K562 (cell line): ENCODE results near the gene SPTLC1. TPM values are rescaled to one million over a fixed set of nuclear protein-coding genes. Genes with fewer than 3 reads are reported as not detected.

ENCODE experiments used
- ATAC-seq: fragments of 200-7000 bp; cut with Tn5 transposase; 3 replicates; pipeline ENCODE4 v1.9.1; 2020; ENCODE audit warnings: moderate library complexity
- BruUV-seq: library from RNA; stranded (reverse); fragments of 400-500 nt; replicated peaks from 2 replicates; lab custom pipeline; 2021; lab: Mats Ljungman, UMichigan
- CTCF ChIA-PET: fragments of 300-600 bp; formaldehyde crosslinking; extraction: SDS; loops from one replicate; lab custom pipeline; 2021; ENCODE audit warnings: low intra/inter-chr PET ratio; lab: Yijun Ruan, JAX
- POLR2A ChIA-PET: fragments of 300-600, 350-650 bp; sonication (Branson Sonifier 250); formaldehyde crosslinking; extraction: SDS; loops from one replicate; lab custom pipeline; 2021; ENCODE audit warnings: antibody characterized with exemption, inconsistent platforms; lab: Yijun Ruan, JAX
- DNase-seq, 4 experiments: peaks; one replicate each; pipeline versions ENCODE4 v3.0.0 to v3.0.0-alpha.2; 2011 to 2018; ENCODE audit warnings: low spot score in 3 of 4, mixed read lengths in 3 of 4; ENCODE audit errors: extremely low read depth in 1 of 4
- FAIRE-seq: peaks from 2 replicates; lab custom pipeline; 2011; peaks lifted over from hg19 to GRCh38; lab: Jason Lieb, UNC
- H2AFZ ChIP-seq: 2 replicates; pipeline ENCODE4 v1.6.0; 2011; ENCODE audit warnings: low read depth, low read length, control low read depth, inconsistent platforms
- H3K27ac ChIP-seq: fragments of 200-600 bp; 3 replicates; pipeline ENCODE4 v1.8.0; 2011; ENCODE audit warnings: low read depth, mild to moderate bottlenecking, control low read depth, inconsistent platforms, low read length, moderate library complexity, mixed read lengths; ENCODE audit errors: extremely low read depth
- H3K27me3 ChIP-seq, 2 experiments: fragments of 300-600 bp in 1 of 2; 2 replicates in 1 of 2; 3 replicates in 1 of 2; pipeline versions ENCODE4 v1.6.0 to v1.8.0; 2011; ENCODE audit warnings: inconsistent platforms in 2 of 2, low read length in 2 of 2, mild to moderate bottlenecking in 1 of 2, mixed read lengths in 1 of 2, moderate library complexity in 1 of 2; ENCODE audit not compliant: control insufficient read depth in 2 of 2, insufficient read depth in 2 of 2
- H3K36me3 ChIP-seq: fragments of 300-600 bp; 3 replicates; pipeline ENCODE4 v1.8.0; 2011; ENCODE audit warnings: mild to moderate bottlenecking, low read length, inconsistent platforms; ENCODE audit not compliant: control insufficient read depth, insufficient read depth
- H3K4me1 ChIP-seq, 2 experiments: fragments of 200-600 bp in 1 of 2; replicated peaks in 1 of 2; 2 replicates in 1 of 2; 3 replicates in 1 of 2; pipeline versions ENCODE4 v1.5.1 to v1.8.0; 2011; ENCODE audit warnings: inconsistent platforms in 2 of 2, low read length in 2 of 2, mild to moderate bottlenecking in 1 of 2, mixed read lengths in 1 of 2, moderate library complexity in 1 of 2; ENCODE audit not compliant: control insufficient read depth in 2 of 2, insufficient read depth in 2 of 2
- H3K4me2 ChIP-seq: 2 replicates; pipeline ENCODE4 v1.6.1; 2011; ENCODE audit warnings: low read length, control low read depth, inconsistent platforms, mixed read lengths; ENCODE audit not compliant: insufficient read depth
- H3K4me3 ChIP-seq: fragments of 200-600 bp; sonication (generic), shearing (Covaris generic); 2 replicates; pipeline ENCODE4 v1.5.1; 2016; ENCODE audit warnings: control low read depth, inconsistent platforms
- H3K79me2 ChIP-seq: fragments of 200-600 bp; 3 replicates; pipeline ENCODE4 v1.8.0; 2011; ENCODE audit warnings: low read length, inconsistent platforms; ENCODE audit not compliant: control insufficient read depth, insufficient read depth
- H3K9ac ChIP-seq, 2 experiments: 2 replicates each; pipeline versions ENCODE4 v1.6.0 to v1.6.1; 2011; ENCODE audit warnings: low read depth in 2 of 2, low read length in 2 of 2, control low read depth in 1 of 2, inconsistent platforms in 1 of 2, mild to moderate bottlenecking in 1 of 2, mixed read lengths in 1 of 2; ENCODE audit not compliant: insufficient read depth in 1 of 2
- H3K9me1 ChIP-seq: one replicate; pipeline ENCODE4 v1.6.0; 2011; ENCODE audit warnings: inconsistent platforms, mild to moderate bottlenecking, low read length, moderate library complexity; ENCODE audit not compliant: control insufficient read depth, insufficient read depth
- H3K9me3 ChIP-seq: replicated peaks from 2 replicates; pipeline ENCODE4 v1.5.1; 2011; ENCODE audit warnings: low read depth, low read length, inconsistent platforms; ENCODE audit not compliant: control insufficient read depth, insufficient read depth
- H4K20me1 ChIP-seq: replicated peaks from 2 replicates; pipeline ENCODE4 v1.6.1; 2011; ENCODE audit warnings: low read length, inconsistent platforms, mixed read lengths; ENCODE audit not compliant: control insufficient read depth, insufficient read depth
- CC2D1A ChIP-seq: fragments of 450-650 bp; IDR thresholded peaks from 2 replicates; pipeline ENCODE4 v1.6.1; 2017; ENCODE audit warnings: mild to moderate bottlenecking
- CCNT2 ChIP-seq: IDR thresholded peaks from 2 replicates; pipeline ENCODE4 v1.6.1; 2011; ENCODE audit warnings: borderline replicate concordance, low read depth, mild to moderate bottlenecking, moderate library complexity, mixed read lengths, low read length; ENCODE audit not compliant: insufficient read length; ENCODE audit errors: extremely low read depth
- NRF1 ChIP-seq, 2 experiments: fragments of 450-650 bp; IDR thresholded peaks in 1 of 2; conservative IDR thresholded peaks in 1 of 2; 2 replicates each; pipeline ENCODE4 v1.6.1; 2014; ENCODE audit warnings: mild to moderate bottlenecking in 2 of 2
- SMC3 ChIP-seq: conservative IDR thresholded peaks from 2 replicates; pipeline ENCODE4 v1.6.1; 2011; ENCODE audit warnings: low read depth, low read length, improper control_type of control experiment; ENCODE audit not compliant: insufficient read depth
- STAG1 ChIP-seq: sonication (generic); formaldehyde crosslinking; IDR thresholded peaks from 2 replicates; pipeline ENCODE4 v1.5.0; 2020; ENCODE audit warnings: missing genetic modification reagents, borderline replicate concordance
- TCF7L2 ChIP-seq: fragments of 150-350 bp; IDR thresholded peaks from 2 replicates; pipeline ENCODE4 v1.6.1; 2016; ENCODE audit warnings: low read depth, mild to moderate bottlenecking, low read length, moderate library complexity
- ZBTB7A ChIP-seq: IDR thresholded peaks from 2 replicates; pipeline ENCODE4 v1.6.1; 2011; ENCODE audit warnings: low read depth, mild to moderate bottlenecking, low read length, moderate library complexity, borderline replicate concordance; ENCODE audit not compliant: control insufficient read depth
- WGBS: fragments of 100-300 bp; shearing (Covaris generic); methylation state at CpG from one replicate; pipeline ENCODE4 v1.1.6; 2016; ENCODE audit warnings: low coverage, mixed read lengths; ENCODE audit not compliant: insufficient coverage; ENCODE audit errors: missing lambda C conversion rate; 5-methylcytosine and 5-hydroxymethylcytosine counted together
- in situ Hi-C: fragments of 300-500 bp; cut with MboI; formaldehyde crosslinking; loops from 4 replicates; pipeline ENCODE4 v1.15.0; 2018; ENCODE audit warnings: inconsistent platforms, mixed read lengths
- intact Hi-C: fragments of 100-400 bp; cut with micrococcal nuclease; formaldehyde crosslinking; loops from 2 replicates; pipeline ENCODE4 v1.14.2; 2022
- polyA plus RNA-seq, 8 experiments: library from polyadenylated mRNA; depleted of rRNA in 4 of 8; stranded (reverse) in 5 of 8; unstranded in 3 of 8; fragments of >200 nt; fragmentation: Nextera tagmentation in 2 of 8; fragmentation: Illumina TruSeq in 1 of 8; extraction: Ambion mirVana in 2 of 8; extraction: Trizol in 1 of 8; gene quantifications; 2 replicates each; pipeline versions ENCODE4 v1.2.1 to v1.2.3, GENCODE V29; 2011 to 2014; ENCODE audit warnings: inconsistent platforms in 1 of 8, missing spikeins in 1 of 8
- total RNA-seq, 7 experiments: library from RNA; depleted of rRNA in 6 of 7; stranded (reverse); fragments of >200 nt in 6 of 7; fragmentation: Illumina TruSeq in 2 of 7; extraction: Trizol in 2 of 7; gene quantifications; 2 replicates each; pipeline versions ENCODE4 v1.2.1 to v1.2.3, GENCODE V29; 2011 to 2021; ENCODE audit warnings: low replicate concordance in 1 of 7
- TF ChIP-seq, protein P1 (sequence below): fragments of 450-650 bp; IDR thresholded peaks from 2 replicates; pipeline ENCODE4 v1.6.1; 2016; ENCODE audit warnings: low read depth
- TF ChIP-seq, protein P2 (sequence below): sonication (generic); formaldehyde crosslinking; IDR thresholded peaks from 2 replicates; pipeline ENCODE4 v1.8.0; 2022; ENCODE audit warnings: missing genetic modification reagents, mild to moderate bottlenecking, moderate library complexity, borderline replicate concordance

Gene SPTLC1
- total and polyA plus RNA-seq, 9 of the 15 experiments (the other 6 are each of a cell fraction or from before 2014, with no cell fraction given): 58.8 to 125 (median 84.5) TPM

DNA sequence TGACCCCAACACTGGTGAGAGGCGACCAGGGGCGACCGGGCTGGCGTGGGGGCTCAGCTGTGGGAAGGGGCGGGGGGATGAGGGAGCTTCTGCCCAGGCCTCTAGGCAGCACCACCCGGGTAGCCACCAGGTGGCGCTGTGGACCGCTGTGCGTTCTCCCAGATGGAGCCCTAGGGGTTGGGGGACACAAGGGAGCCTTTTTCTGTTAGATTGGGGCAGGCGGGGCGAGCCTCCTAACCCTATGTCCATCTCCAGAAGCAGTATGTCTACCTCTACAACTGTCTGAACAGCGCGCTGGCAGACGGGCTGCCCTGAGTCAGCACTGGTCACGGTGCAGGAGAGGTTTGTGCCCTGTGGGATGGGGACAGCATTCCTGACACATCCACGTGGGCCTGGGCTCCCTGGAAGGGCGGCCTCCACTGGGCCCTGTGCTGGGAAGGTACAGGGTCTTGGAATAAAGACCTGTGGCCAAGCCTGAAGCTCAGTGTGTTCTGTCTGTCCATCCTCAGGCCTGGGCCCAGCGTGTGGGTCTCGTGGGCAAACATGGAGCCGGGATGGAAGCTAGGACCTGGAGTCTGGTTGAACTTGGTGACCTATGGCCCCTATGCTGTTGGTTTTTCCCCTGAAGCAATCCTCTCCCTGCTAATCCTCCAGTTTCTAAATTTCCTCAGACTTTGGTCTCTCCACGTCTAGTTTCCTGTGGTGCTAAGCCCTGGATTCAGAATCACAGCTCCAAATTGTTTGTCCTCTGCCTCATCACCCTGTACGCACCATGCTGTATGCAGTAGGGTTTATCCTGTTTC is 23.1 kb upstream of the SPTLC1 start:
- Histone ChIP-seq H4K20me1 (no peaks in the 10 kb centered on the region; the same call in 1 of the 2 replicates), H3K4me1 (peaks cover 6 to 43% of the 10 kb centered on the region in 2 experiments; a peak in 4 of 5 replicates), H3K9me3 (no peaks in the 10 kb centered on the region), H3K4me3 (no peak overlapping the region), H3K27me3 (peaks cover 0 to 10% of the 10 kb centered on the region in 2 experiments; a peak in 1 of 5 replicates), H2AFZ (peak overlapping the region; percentile 68), H3K27ac (no peak overlapping the region), H3K79me2 (no peaks in the 10 kb centered on the region), H3K4me2 (no peak overlapping the region), H3K9me1 (no peaks in the 10 kb centered on the region), H3K9ac (no peak overlapping the region), H3K36me3 (no peaks in the 10 kb centered on the region)
- intact Hi-C loops (loop anchor here (2.0 to 10.0 kb wide), 3 partner anchors 189 to 496 kb away; partner anchors contain the start of genes CENPP and NOL8), in situ Hi-C loops (loop anchor here (5.0 to 10.0 kb wide), 4 partner anchors 69 to 656 kb away; no protein-coding TSS in a partner anchor)
- WGBS: 15% methylated on average over 20 of the region's 22 CpGs
- ChIA-PET CTCF (interaction anchor here (0.6 to 1.3 kb wide), 5 partner anchors 22 to 496 kb away, joined by 3 to 7 read pairs (median 5); no protein-coding TSS in a partner anchor), POLR2A (interaction anchor here (0.7 to 2.8 kb wide), 4 partner anchors 96 to 213 kb away, joined by 3 to 9 read pairs (median 4); no protein-coding TSS in a partner anchor)
- peak; percentile 75 to 85 (median 76) for DNase-seq
- peak; percentile 90 for FAIRE-seq
- ATAC-seq: peak; percentile 87
- no TSS peak for BruUV-seq
- TF ChIP-seq, protein P1, sequence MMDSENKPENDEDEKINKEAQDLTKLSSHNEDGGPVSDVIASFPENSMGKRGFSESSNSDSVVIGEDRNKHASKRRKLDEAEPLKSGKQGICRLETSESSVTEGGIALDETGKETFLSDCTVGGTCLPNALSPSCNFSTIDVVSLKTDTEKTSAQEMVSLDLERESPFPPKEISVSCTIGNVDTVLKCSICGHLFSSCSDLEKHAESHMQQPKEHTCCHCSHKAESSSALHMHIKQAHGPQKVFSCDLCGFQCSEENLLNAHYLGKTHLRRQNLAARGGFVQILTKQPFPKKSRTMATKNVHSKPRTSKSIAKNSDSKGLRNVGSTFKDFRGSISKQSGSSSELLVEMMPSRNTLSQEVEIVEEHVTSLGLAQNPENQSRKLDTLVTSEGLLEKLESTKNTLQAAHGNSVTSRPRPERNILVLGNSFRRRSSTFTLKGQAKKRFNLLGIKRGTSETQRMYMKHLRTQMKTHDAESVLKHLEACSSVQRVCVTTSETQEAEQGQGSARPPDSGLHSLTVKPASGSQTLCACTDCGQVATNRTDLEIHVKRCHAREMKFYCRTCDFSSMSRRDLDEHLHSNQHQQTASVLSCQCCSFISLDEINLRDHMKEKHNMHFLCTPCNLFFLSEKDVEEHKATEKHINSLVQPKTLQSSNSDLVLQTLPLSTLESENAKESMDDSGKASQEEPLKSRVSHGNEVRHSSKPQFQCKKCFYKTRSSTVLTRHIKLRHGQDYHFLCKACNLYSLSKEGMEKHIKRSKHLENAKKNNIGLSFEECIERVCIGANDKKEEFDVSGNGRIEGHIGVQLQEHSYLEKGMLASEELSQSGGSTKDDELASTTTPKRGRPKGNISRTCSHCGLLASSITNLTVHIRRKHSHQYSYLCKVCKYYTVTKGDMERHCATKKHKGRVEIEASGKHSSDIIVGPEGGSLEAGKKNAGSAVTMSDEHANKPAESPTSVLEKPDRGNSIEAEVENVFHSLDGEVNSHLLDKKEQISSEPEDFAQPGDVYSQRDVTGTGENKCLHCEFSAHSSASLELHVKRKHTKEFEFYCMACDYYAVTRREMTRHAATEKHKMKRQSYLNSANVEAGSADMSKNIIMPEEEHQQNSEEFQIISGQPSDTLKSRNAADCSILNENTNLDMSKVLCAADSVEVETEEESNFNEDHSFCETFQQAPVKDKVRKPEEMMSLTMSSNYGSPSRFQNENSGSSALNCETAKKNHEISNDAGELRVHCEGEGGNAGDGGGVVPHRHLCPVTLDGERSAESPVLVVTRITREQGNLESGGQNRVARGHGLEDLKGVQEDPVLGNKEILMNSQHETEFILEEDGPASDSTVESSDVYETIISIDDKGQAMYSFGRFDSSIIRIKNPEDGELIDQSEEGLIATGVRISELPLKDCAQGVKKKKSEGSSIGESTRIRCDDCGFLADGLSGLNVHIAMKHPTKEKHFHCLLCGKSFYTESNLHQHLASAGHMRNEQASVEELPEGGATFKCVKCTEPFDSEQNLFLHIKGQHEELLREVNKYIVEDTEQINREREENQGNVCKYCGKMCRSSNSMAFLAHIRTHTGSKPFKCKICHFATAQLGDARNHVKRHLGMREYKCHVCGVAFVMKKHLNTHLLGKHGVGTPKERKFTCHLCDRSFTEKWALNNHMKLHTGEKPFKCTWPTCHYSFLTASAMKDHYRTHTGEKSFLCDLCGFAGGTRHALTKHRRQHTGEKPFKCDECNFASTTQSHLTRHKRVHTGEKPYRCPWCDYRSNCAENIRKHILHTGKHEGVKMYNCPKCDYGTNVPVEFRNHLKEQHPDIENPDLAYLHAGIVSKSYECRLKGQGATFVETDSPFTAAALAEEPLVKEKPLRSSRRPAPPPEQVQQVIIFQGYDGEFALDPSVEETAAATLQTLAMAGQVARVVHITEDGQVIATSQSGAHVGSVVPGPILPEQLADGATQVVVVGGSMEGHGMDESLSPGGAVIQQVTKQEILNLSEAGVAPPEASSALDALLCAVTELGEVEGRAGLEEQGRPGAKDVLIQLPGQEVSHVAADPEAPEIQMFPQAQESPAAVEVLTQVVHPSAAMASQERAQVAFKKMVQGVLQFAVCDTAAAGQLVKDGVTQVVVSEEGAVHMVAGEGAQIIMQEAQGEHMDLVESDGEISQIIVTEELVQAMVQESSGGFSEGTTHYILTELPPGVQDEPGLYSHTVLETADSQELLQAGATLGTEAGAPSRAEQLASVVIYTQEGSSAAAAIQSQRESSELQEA: no peak
- TF ChIP-seq ZBTB7A (peak; percentile 72; the same call in 1 of the 2 replicates), STAG1 (peak; percentile 92), CCNT2 (no peak), SMC3 (peak; percentile 71), TCF7L2 (no peak), CC2D1A (no peak), NRF1 (conservative IDR thresholded peaks at IDR 0.05 in 1 of 2, IDR thresholded peaks at IDR 0.05 in 1 of 2) (no peak)
- TF ChIP-seq, protein P2, sequence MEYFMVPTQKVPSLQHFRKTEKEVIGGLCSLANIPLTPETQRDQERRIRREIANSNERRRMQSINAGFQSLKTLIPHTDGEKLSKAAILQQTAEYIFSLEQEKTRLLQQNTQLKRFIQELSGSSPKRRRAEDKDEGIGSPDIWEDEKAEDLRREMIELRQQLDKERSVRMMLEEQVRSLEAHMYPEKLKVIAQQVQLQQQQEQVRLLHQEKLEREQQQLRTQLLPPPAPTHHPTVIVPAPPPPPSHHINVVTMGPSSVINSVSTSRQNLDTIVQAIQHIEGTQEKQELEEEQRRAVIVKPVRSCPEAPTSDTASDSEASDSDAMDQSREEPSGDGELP (CRISPR knock-in tag): peak; percentile 79
